Measurements from ENCODE around the gene PHF21B. TPM values are rescaled to one million over a fixed set of nuclear protein-coding genes. Genes with fewer than 3 reads are reported as not detected.

The PHF21B gene
- total RNA-seq, 1 donor from 2014 or later = not detected

- intact Hi-C loops (cut with micrococcal nuclease) = no loop called here
These were observed 19.0 kb downstream of the PHF21B start for GRCh38 chr22:44990810-44991209.

GRCh38 chr22:44990328-44990727, 19.5 kb downstream of the PHF21B start:
- intact Hi-C loops (cut with micrococcal nuclease) = no loop called here

DNA sequence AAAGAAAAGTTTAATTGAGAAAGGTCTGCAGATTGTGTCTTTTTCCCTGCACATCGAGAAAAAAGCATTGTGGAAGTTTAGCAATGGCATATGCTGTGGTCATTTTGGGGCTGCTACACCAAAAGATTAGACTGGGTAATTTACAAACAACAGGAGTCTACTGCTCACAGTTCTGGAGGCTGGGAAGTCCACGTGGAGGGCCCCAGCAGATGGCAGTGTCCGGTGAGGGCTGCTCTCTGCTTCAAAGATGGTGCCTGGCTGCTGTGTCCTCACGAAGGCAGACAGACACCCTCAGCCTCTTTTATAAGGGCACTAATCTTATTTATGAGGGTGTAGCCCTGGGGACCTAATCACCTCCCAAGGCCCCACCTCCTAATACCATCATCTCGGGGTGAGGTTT, 21.1 kb downstream of the PHF21B start:
- intact Hi-C loops (cut with micrococcal nuclease) = no loop called here

- intact Hi-C loops (cut with micrococcal nuclease) = no loop called here
These were observed 22.9 kb downstream of the PHF21B start for GRCh38 chr22:44986926-44987325.

DNA sequence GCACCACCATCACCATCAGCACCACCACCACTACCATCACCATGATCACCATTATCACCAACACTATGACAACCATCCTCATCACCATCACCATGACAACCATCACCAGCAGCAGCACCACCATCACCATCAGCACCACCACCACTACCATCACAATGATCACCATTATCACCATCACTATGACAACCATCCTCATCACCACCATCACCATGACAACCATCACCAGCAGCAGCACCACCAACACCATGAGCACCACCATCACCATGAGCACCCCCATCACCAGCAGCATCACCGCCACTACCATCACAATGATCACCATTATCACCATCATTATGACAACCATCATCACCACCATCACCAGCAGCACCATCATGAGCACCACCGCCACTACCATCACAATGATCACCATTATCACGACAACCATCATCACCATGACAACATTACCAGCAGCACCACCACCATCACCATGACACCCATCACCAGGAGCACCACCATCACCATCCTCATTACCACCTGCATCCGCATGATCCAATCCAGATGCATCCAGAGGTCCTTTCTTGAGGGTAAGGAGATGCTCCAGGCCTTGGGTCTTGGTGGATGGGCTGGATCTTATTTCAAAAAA, 23.8 kb downstream of the PHF21B start:
- intact Hi-C loops (cut with micrococcal nuclease) = no loop called here

GRCh38 chr22:44983878-44984482, 25.8 kb downstream of the PHF21B start:
- intact Hi-C loops (cut with micrococcal nuclease) = no loop called here

DNA sequence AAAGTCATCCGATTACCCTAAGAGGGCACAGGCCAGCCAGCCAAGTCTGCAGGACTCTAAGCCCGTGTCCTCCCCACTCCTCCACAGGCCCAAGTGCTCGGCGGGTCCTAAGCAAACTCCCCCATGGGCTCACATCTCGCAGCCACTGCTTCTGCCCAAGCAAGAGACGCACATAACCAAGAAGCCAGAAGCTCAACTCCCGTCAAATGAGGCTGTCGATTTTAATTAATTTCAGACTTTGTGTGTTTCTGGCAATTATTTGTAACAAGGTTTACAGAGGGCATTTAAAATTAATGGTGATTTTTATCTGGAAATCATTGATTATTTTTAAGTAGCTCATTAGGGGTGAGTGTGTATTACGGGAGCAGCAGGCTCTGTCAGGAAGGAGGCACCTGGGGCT, 27.4 kb downstream of the PHF21B start:
- intact Hi-C loops (cut with micrococcal nuclease) = no loop called here

- intact Hi-C loops (cut with micrococcal nuclease) = no loop called here
These were observed 27.9 kb downstream of the PHF21B start for GRCh38 chr22:44981857-44982256.

GRCh38 chr22:44979154-44979553, 30.7 kb downstream of the PHF21B start:
- intact Hi-C loops (cut with micrococcal nuclease) = no loop called here

- intact Hi-C loops (cut with micrococcal nuclease) = no loop called here
These were observed 34.2 kb downstream of the PHF21B start for GRCh38 chr22:44975427-44976262.

DNA sequence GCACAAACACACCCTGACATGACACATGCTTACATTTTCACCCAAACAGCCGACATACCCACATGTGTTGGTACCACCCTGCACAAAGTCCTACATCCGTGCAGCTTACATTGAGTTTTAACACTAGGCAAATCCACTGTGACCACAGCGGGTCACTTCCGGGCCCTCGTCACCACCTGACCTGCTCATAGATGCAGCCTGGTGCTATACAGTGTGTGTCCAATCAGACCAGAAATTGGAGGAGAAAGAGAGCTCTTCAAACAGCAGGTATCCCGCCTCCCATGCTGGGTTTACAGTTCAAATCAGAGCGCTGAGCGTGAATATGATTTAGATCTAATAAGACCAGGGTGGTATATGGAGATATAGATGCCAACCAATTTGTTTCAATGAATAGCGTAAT, 35.4 kb downstream of the PHF21B start:
- intact Hi-C loops (cut with micrococcal nuclease) = no loop called here

DNA sequence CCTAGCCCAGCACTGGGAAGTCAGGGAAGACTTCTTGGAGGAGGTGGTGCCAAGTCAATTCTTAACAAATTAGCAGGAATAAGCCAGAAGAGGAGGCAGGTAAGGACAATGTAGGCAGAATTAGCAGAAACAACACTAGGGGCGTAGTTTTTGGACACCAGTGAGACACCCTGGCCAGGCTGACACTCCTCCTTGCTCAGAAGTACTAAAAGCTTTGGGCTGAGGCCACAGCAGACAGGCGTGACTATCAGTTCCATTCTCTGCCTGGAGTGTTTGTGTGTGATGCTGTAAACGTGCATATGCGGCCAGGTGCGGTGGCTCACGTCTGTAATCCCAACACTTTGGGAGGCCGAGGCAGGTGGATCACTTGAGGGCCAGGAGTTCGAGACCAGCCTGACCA, 36.0 kb downstream of the PHF21B start:
- intact Hi-C loops (cut with micrococcal nuclease) = no loop called here

- intact Hi-C loops (cut with micrococcal nuclease) = no loop called here
These were observed 37.3 kb downstream of the PHF21B start for GRCh38 chr22:44972363-44973083.

GRCh38 chr22:44971651-44972362, 38.0 kb downstream of the PHF21B start:
- intact Hi-C loops (cut with micrococcal nuclease) = no loop called here

- intact Hi-C loops (cut with micrococcal nuclease) = no loop called here
These were observed 39.5 kb downstream of the PHF21B start for GRCh38 chr22:44970291-44970690.

DNA sequence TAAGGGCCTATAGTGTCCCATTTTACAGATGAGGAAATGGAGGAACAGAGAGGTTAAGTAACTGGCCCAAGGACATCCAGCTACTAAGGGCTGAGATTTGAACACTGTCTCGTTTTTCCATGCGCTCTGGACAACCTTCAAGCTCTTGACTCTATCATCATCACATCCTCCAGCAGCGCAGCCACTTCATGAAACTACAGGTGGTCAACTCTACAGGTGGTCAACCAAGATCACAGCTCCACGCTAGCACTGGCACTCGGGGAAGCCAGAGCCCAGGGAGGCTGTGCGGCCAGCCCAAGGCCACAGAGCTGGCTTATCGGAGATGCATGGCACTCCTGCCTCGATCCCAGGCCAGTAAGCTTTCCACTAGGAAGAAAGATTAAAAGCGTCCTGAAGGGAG, 40.0 kb downstream of the PHF21B start:
- intact Hi-C loops (cut with micrococcal nuclease) = no loop called here

GRCh38 chr22:44968736-44969135, 41.1 kb downstream of the PHF21B start:
- intact Hi-C loops (cut with micrococcal nuclease) = no loop called here

DNA sequence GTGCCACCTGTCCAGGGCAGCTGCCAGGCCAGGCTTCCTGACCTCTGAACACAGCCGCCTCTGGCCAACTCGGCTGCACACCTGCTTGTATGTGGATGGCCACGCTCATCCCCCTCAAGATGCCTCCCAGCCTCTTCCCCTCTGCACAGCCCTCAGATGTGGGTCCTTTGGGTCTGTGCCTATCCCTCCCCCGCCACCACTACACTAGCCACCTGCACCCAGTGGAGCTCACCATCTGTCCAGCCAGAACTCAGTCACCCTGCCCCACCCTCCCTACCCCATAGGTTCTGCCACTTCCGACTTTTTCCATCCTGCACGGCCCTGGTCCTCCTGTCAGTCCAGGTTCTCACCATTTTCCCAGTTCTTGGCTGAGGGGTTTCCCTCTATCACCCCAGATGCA, 44.6 kb downstream of the PHF21B start:
- intact Hi-C loops (cut with micrococcal nuclease) = no loop called here

- intact Hi-C loops (cut with micrococcal nuclease) = no loop called here
These were observed 45.1 kb downstream of the PHF21B start for GRCh38 chr22:44964722-44965078.

DNA sequence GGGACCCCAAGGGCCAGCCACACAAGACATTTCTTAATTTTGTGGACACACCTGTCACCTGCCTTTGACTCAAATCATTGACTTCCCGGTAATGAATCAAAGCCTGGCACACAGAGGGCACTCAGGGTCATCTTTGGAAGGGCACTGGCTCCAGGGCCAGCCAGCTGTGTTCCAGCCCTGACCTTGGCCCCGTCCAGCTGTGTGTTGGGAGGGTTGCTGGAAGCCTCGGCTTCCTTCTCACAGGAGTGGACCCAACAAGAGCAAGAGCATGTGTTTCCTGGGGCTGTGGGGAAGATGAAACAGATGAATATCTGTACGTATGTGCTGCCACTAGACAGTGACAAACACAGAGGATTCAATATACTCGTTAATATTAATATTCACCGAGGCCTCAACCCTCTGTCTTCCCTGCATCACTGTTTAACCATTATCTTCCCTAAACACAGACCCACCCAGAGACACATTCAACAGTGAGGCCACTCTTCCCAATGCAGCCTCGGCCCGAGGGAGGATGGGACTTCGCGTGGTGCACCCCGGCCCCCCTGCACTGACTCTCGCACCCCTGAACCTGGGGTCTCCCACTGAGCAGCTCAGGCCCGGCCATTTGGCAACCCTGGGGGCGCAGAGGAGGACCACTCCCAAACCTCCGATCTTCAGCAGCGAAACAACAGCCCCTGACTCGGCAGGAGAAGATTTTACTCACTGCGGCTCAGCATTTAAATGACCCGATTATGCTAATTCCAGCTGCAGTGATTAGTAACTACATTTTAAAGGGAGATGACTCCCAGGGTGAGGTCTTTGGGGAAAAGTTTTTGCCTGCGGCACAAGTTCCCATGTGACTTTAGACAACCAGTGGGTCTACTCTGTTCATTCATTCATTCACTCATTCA, 45.7 kb downstream of the PHF21B start:
- intact Hi-C loops (cut with micrococcal nuclease) = no loop called here

All from T-helper 2 cell treated with Interferon-gamma antibody and Interleukin-4, amounts not matched to agents 100 ng/mL and 5 ng/mL, for 36 hours (primary cell).